ENCODE data around the gene PFDN4. TPM values are rescaled to one million over a fixed set of nuclear protein-coding genes. Genes with fewer than 3 reads are reported as not detected.

PFDN4 gene
- total RNA-seq, 4 donors from 2014 or later: 24.0 to 38.3 (median 31.5) TPM

- Histone ChIP-seq H3K27ac (no peak overlapping the region), H3K4me1 (no peaks in the 10 kb centered on the region), H3K9me3 (no peaks in the 10 kb centered on the region), H3K36me3 (no peaks in the 10 kb centered on the region), H3K27me3 (no peaks in the 10 kb centered on the region), H3K4me3 (replicated peaks in 1 of 3) (no peak overlapping the region)
- TF ChIP-seq, protein P1, sequence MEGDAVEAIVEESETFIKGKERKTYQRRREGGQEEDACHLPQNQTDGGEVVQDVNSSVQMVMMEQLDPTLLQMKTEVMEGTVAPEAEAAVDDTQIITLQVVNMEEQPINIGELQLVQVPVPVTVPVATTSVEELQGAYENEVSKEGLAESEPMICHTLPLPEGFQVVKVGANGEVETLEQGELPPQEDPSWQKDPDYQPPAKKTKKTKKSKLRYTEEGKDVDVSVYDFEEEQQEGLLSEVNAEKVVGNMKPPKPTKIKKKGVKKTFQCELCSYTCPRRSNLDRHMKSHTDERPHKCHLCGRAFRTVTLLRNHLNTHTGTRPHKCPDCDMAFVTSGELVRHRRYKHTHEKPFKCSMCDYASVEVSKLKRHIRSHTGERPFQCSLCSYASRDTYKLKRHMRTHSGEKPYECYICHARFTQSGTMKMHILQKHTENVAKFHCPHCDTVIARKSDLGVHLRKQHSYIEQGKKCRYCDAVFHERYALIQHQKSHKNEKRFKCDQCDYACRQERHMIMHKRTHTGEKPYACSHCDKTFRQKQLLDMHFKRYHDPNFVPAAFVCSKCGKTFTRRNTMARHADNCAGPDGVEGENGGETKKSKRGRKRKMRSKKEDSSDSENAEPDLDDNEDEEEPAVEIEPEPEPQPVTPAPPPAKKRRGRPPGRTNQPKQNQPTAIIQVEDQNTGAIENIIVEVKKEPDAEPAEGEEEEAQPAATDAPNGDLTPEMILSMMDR (IDR thresholded peaks at IDR 0.05): no peak
- TF ChIP-seq POLR2A (IDR thresholded peaks at IDR 0.05): no peak
- WGBS, 2 donors: 64 to 75% methylated on average over 2 of the region's 2 CpGs
- DNase-seq: no peak
- intact Hi-C loops (cut with DNase I): no loop called here
These were observed 42.1 kb upstream of the PFDN4 start for GRCh38 chr20:54165803-54166202.

DNA sequence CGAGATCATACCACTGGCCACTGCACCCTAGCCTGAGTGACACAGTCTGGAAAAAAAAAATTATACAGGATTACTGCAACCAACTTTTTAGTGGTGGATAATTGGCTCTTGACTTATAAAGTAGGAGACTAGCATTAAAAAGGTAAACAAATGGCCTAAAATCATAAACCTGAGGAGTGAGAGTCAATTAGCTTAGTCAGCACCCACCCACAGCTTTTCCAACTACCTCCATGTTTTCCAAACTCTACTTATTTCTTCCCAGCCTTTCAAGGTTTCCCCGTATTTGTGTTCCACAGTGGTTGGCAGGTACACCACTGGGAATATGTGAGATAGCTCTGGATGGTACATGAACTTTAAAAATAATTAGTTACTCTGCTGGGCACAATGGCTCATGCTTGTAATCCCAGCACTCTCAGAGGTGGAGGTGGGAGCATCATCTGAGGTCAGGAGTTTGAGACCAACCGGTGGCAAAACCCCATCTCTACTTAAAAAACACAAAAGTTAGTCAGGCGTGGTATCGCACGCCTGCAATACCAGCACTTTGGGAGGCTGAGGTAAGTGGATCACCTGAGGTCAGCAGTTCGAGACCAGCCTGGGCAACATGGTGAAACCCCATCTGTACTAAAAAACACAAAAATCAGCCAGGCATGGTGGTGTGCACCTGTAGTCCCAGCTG, 40.8 kb upstream of the PFDN4 start:
- Histone ChIP-seq H3K9me3 (no peaks in the 10 kb centered on the region), H3K36me3 (no peaks in the 10 kb centered on the region), H3K4me1 (no peaks in the 10 kb centered on the region), H3K27me3 (no peaks in the 10 kb centered on the region), H3K4me3 (replicated peaks in 1 of 3) (no peak overlapping the region), H3K27ac (no peak overlapping the region)
- TF ChIP-seq, protein P1 (IDR thresholded peaks at IDR 0.05): no peak
- TF ChIP-seq POLR2A (IDR thresholded peaks at IDR 0.05): no peak
- no peak for DNase-seq
- intact Hi-C loops (cut with DNase I): no loop called here
- 73 to 84% methylated on average over 7 of the region's 7 CpGs for WGBS, 2 donors

GRCh38 chr20:54167909-54168872, 39.7 kb upstream of the PFDN4 start:
- DNase-seq: no peak
- H3K9me3 ChIP-seq: no peaks in the 10 kb centered on the region
- intact Hi-C loops (cut with DNase I): no loop called here
- 69 to 72% methylated on average over 11 of the region's 11 CpGs for WGBS, 2 donors
- no peak overlapping the region for H3K4me3 ChIP-seq (replicated peaks in 1 of 3)
- peaks cover 0 to 5% of the 10 kb centered on the region in 2 donors for H3K4me1 ChIP-seq
- no peaks in the 10 kb centered on the region for H3K36me3 ChIP-seq
- no peak overlapping the region for H3K27ac ChIP-seq
- TF ChIP-seq, protein P1 (IDR thresholded peaks at IDR 0.05): no peak
- no peak for TF ChIP-seq POLR2A (IDR thresholded peaks at IDR 0.05)
- H3K27me3 ChIP-seq: no peaks in the 10 kb centered on the region

DNA sequence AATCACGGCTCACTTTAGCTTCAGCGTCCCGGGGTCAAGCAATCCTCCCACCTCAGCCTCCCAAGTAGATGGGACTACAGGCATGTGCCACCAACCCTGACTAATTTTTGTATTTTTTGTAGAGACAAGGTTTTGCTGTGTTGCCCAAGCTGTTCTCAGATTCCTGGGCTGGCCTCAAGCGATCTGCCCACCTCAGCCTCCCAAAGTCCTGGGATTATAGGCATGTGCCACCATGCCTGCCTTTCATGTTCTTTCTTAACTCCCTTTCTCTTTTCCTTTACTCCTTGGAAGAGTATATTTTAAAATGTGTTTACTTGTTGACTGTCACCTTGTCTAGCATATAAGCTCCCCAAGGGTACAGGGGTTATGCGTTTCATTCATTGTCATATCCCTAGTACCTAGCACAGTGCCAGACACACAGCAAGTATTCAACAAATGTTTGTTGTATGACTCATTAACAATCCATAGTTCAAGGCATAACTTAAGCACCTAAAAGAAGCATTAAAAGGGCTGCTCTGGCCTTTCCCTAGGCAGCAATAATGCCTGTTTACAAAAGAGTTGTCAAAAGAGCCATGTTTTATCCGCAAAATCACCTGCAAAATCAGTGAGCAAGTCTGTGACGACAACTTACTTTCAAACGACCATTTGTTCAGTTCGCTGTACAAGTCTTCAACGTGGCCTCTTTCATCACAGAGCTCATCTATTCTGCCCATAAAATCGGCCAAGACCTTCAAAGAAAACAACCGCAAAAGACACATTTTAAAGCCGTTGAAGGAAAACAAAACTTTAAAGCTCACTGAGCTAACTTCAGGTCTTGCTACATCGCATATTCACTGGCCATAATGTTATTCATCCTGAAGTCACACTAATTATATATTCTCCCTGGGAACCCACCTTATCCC, 38.7 kb upstream of the PFDN4 start:
- WGBS, 2 donors: 72% methylated on average over 14 of the region's 14 CpGs

More for the DNA sequence above, 38.7 kb upstream of the PFDN4 start:
- Histone ChIP-seq H3K4me1 (peaks cover 5 to 7% of the 10 kb centered on the region in 2 donors), H3K27me3 (no peaks in the 10 kb centered on the region), H3K9me3 (no peaks in the 10 kb centered on the region), H3K27ac (no peak overlapping the region), H3K4me3 (replicated peaks in 1 of 3) (no peak overlapping the region), H3K36me3 (no peaks in the 10 kb centered on the region)
- intact Hi-C loops (cut with DNase I): no loop called here
- no peak for TF ChIP-seq POLR2A (IDR thresholded peaks at IDR 0.05)
- TF ChIP-seq, protein P1 (IDR thresholded peaks at IDR 0.05): no peak
- DNase-seq: no peak

Measured in thyroid gland (tissue), 4 donors.